ENCODE results near the gene NOSIP. TPM values are rescaled to one million over a fixed set of nuclear protein-coding genes. Genes with fewer than 3 reads are reported as not detected.
"Not testable (repeated sequence)": the region's sequence is repeated elsewhere in the genome, so short reads cannot be mapped to it uniquely, and the experiment has no call there.

NOSIP gene, protein sequence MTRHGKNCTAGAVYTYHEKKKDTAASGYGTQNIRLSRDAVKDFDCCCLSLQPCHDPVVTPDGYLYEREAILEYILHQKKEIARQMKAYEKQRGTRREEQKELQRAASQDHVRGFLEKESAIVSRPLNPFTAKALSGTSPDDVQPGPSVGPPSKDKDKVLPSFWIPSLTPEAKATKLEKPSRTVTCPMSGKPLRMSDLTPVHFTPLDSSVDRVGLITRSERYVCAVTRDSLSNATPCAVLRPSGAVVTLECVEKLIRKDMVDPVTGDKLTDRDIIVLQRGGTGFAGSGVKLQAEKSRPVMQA
- total RNA-seq: 34.5 TPM
- long read RNA-seq, transcript NOSIP-204 (9 exons, 1,005 nt): major isoform, 8 of 24 reads
- long read RNA-seq, partial matches to known transcripts: 7 of 24 reads
- long read RNA-seq, other reads (novel, unspliced or antisense): 4 of 24 reads

DNA sequence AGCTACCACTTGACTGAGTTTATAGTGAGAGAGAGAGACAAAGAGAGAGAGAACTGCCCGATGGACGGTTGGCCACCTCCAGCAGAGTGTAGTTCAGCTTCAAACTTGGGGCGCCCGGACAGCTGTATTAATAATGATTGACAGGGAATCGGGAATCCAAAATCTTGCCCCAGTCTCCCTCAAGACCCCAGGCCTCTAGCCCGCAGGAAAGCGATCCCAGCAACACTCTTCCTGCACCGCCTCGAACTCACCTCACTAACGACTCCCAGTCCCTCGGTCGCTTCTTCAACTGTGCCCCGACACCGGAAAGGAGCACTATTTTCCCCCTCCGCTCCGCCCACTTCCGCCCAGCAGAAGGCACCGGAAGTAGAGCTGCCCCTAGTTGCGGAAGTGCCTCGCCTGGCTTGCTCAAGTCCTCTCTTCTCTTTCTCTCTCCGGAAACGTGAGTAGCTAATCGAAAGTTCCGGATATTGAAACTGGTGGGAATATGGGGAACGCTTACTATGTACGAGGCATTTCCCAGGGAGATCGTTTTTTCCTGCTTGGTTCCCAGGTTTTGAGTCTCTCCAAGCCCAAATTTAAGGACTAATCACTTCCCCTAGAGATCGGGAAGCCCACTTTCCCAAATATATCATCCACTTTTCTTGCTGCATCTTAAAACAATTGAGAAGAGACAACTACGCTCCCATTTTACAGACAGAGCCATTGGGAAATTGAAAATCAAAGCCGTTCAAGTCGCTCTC, at the start of gene NOSIP:
Gene NOSIP (minus strand): TSS at position 293 of the 743 bp plus-strand sequence. CDS start 19,865 bp downstream, outside the sequence.
- peak; percentile 96 for DNase-seq (ENCODE audit: low spot score)
- intact Hi-C loops (cut with DNase I): no loop called here

DNA sequence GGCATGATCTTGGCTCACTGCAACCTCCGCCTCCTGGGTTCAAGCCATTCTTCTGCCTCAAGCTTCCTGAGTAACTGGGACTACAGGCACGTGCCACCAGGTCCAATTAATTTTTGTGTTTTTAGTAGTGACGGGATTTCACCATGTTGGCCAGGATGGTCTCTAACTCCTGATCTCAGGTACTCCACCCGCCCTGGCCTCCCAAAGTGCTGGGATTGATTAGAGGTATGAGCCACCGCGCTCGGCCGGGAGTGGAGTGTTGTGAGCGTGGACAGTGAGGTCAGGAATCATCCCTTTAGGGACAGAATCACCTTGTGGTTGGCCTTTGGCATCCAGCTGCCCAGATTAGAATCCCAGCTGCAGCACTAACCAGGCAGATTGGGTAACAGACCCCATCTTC, 49.3 kb upstream of the NOSIP start:
- no peak for DNase-seq (ENCODE audit: low spot score)
- intact Hi-C loops (cut with DNase I): no loop called here

DNA sequence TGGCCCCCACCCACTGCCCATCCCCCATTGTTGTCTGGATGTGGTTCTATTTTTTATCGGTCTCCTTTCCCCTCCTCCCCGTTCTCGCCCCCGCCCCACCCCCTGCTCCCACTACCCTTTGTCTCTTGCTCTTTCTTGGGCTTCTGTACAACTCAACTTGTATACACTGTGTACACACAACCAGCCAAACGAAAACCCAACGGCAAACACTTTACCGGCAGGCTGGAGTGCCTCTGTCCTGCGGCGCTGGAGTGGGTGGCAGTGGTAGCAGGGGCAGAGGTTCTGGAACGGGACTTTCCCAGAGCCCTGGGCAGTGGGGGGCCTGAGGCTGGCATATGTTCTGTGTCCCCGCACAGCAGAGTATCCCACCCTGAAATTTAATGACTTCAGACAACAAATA, 45.9 kb upstream of the NOSIP start:
- no peak for DNase-seq (ENCODE audit: low spot score)
- intact Hi-C loops (cut with DNase I): no loop called here

DNA sequence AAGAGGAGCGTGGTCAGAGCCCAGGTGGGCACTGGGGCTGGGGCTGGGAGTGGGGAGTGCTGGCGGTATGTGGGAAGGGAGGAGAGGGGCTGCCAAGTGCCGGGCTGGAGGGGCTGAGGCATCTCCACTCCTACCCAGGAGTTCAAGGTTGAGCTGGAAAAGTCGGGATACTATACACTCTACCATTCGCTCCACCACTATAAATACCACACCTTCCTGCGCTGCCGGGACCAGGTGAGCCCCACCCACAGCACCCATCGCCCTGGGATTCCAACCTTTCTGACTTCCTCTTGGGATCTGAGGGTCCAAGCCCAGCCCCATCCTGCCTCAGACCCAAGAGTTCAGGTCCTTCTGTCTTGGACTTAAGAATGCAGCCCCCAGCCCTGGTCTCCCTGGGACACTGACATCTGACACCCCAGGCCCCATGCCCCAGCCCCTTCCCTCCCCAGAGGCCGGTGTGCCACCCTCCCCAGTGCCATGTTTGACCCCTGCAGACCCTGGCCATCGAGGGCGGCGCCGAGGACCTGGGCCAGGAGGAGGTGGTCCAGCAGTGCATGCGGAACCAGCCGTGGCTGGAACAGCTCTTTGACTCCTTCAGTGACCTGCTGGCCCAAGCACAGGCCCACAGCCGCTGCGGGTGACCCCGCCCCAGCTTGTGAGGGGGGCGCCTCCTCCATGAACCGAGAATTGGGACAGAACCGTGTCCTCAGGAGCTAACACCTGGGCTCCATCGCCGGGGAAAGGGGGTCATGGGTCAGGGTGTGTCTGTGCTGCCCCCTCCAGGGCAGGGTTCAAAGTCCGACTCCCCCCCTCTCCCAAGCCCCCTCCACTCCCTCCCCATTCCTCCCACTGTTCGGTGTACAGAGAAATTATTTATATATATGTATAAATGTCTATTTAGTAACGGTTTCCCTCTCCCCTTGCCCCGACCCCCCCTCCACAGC, 44.9 kb upstream of the NOSIP start:
- DNase-seq (ENCODE audit: low spot score): no peak
- intact Hi-C loops (cut with DNase I): no loop called here

DNA sequence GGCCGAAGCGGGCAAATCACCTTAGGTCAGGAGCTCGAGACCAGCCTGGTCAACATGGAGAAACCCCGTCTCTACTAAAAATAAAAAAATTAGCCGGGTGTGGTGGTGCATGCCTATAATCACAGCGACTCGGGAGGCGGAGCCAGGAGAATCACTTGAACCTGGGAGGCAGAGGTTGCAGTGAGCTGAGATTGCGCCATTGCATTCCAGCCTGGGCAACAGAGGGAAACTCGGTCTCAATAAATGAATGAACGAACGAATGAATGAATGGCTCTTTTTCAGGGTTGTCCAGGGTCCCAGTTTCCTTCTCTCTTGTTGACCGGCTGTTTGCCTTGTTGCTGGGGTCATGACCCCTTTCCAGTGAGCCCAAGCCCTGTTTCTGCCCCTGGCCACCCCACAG, 37.5 kb upstream of the NOSIP start:
- DNase-seq (ENCODE audit: low spot score); intact Hi-C loops (cut with DNase I): not testable (repeated sequence)

DNA sequence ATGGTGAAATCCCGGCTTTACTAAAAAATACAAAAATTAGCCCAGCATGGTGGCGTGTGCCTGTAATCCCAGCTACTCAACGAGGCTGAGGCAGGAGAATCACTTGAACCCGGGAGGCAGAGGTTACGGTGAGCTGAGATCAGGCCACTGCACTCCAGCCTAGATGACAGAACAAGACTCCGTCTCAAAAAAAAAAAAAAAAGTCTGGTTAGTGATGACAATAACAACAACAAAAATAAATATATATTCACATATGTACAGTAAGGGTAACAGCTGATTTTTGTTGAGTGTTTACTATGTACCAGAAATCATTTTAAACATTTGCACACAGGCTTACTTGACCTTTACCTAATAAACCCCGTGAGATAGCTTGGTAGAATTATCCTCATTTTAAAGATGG, 36.6 kb upstream of the NOSIP start:
- DNase-seq (ENCODE audit: low spot score): no peak
- intact Hi-C loops (cut with DNase I): no loop called here

DNA sequence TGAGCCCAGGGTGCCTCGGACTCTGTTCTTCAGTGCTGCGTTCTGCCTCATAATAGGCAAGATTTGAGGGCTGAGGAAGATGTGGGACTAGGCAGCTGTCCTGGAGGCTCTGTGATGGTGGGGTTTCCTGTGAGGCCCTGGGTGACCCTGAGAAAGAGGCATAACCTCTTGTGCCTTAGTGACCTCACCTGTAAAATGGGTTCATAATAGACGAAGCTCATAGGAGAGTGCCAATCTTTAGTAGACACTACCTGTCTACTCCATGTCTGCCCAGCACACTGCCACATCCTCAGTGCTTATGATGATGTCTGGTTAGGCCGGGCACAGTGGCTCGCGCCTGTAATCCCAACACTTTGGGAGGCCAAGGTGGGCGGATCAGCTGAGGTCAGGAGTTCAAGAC, 36.2 kb upstream of the NOSIP start:
- no peak for DNase-seq (ENCODE audit: low spot score)
- intact Hi-C loops (cut with DNase I): no loop called here

DNA sequence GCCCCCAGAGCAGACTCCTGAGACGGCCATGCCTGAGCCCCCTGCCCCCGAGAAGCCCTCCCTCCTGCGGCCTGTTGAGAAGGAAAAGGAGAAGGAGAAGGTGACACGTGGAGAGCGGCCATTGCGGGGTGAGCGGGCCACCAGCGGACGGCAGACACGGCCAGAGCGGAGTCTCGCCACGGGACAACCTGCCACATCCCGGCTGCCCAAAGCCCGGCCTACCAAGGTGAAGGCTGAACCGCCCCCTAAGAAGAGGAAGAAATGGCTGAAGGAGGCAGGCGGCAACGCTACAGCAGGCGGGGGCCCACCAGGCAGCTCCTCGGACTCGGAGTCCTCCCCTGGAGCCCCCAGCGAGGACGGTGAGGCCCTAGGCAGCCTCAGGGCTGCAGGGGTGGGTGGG, 35.5 kb upstream of the NOSIP start:
- intact Hi-C loops (cut with DNase I): no loop called here
- DNase-seq (ENCODE audit: low spot score): no peak

DNA sequence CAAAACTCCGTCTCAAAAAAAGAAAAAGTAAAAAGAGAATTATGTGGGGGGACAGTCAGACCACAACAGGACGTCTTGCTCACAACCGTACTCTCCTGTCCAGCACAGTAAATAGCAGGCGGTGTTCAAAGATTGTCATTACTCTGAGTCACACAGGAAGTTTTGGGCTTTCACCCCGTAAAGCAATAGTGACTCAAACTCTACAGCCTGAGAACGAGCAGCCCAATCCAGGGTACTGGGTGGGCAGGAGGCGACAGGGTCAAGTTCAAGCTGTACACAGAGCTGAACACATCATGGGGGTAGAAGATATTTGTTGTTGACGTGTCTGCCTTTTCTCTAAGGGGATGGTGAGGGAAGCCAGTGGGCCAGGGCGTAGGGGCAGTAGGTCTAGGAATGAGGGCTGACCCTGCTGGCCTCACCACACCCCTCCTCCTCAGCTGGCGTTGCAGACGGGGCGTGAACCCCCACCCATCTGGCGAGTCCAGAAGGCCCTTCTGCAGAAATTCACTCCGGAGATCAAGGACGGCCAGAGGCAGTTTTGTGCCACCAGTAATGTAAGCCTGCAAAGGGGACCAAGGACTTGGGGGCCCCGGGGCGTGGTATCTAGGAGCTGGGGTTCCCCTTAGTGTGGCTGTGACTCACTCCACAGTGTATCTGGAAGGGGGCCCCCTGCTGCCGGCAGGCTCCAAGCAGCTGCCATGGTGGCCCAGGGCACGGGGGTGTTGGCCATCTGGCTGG, 33.9 kb upstream of the NOSIP start:
- intact Hi-C loops (cut with DNase I): no loop called here
- no peak for DNase-seq (ENCODE audit: low spot score)

DNA sequence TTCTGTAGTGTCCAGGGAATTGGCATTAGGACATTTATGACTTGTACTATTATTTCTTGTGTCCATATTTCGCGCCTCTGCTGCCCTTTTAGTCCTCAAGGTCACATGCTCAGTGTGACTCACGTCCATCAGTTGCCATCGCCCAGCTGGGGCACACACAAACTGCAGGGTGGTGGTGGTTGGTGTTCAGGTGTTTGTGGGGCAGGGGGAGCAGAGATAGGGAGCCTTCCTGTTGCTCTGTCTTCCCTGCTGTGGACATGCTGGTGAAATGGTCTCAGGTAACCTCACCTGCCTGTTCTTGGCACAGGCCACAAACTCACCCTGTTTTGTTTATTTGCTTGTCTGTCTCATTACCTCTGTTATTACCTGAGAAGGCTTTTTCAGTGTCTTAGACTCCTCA, 33.0 kb upstream of the NOSIP start:
- intact Hi-C loops (cut with DNase I): no loop called here
- no peak for DNase-seq (ENCODE audit: low spot score)

DNA sequence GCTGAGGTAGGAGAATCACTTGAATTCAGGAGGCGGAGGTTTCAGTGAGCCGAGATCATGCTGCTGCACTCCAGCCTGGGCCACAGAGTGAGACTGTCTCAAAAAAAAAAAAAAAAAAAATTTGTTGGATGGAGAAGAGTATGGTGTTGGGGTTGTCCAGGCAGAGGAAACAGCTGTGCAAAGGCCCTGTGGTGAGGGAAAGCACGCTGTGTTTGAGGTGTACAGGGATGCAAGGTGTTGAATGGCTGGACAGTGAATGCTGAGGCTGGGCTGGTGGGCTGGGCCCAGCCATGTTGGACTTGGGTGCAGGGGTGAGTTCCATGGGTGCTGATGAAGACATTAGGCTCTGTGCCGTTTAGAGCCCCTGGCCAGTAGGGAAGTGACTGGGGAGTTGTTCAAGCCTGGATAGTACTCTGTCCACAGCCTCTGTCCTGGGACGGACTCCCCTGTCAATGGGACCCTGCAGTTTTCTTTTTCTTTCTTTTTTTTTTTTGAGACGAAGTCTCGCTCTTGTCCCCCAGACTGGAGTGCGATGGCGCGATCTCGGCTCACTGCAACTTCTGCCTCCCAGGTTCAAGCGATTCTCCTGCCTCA, 29.2 kb upstream of the NOSIP start:
- intact Hi-C loops (cut with DNase I): no loop called here
- no peak for DNase-seq (ENCODE audit: low spot score)

DNA sequence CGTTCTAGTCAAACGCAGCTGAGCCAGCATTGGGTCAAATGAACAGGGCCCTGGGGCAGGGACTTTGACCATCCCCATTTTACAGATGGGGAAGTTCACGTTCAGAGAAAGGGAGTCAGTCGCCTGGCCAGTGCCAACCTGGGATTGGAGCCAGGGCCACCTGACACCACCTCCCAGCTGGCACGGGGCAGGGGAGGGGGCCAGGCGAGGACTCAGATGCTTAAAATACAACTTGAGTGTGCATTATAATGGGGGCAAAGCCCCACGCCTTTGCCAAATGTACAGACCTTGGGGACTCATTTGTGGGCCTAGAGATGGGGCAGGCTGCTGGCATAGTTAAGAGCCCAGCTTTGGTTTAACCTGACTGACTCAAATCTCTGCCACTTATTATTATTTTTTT, 25.2 kb upstream of the NOSIP start:
- no peak for DNase-seq (ENCODE audit: low spot score)
- intact Hi-C loops (cut with DNase I): no loop called here

DNA sequence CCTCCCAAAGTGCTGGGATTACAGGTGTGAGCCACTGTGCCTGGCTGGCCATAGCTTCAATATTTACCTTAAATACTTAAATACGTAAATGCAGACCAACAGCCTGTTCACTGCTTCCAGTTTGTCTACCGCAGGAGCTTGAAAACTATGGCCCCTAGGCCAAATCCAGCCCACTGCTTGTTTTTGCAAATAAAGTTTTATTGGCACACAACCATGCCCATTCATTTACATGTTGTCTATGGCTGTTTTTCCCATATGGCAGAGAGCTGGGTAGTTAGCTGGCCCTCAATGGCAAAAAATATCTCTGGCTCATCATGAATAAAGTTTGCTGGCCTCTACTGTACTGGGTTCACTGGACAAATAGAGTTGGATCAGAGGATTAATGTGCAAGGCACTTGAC, 22.4 kb upstream of the NOSIP start:
- intact Hi-C loops (cut with DNase I): no loop called here
- DNase-seq (ENCODE audit: low spot score): no peak

DNA sequence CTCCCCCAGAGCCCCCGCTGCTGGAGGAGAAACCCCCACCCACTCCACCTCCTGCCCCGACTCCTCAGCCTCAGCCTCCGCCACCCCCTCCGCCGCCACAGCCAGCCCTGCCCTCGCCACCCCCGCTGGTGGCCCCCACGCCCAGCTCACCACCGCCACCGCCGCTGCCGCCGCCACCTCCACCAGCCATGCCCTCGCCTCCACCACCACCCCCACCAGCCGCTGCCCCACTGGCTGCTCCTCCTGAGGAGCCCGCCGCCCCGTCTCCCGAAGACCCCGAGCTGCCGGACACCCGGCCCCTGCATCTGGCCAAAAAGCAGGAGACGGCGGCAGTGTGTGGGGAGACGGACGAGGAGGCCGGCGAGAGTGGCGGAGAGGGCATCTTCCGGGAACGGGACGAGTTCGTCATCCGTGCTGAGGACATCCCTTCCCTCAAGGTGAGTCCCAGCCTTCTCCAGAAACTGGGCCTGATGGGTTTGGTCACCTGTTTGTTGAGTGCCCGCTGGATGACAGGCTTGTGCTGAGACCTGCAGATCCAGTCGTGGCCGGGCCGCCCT, 21.2 kb upstream of the NOSIP start:
- no peak for DNase-seq (ENCODE audit: low spot score)

DNA sequence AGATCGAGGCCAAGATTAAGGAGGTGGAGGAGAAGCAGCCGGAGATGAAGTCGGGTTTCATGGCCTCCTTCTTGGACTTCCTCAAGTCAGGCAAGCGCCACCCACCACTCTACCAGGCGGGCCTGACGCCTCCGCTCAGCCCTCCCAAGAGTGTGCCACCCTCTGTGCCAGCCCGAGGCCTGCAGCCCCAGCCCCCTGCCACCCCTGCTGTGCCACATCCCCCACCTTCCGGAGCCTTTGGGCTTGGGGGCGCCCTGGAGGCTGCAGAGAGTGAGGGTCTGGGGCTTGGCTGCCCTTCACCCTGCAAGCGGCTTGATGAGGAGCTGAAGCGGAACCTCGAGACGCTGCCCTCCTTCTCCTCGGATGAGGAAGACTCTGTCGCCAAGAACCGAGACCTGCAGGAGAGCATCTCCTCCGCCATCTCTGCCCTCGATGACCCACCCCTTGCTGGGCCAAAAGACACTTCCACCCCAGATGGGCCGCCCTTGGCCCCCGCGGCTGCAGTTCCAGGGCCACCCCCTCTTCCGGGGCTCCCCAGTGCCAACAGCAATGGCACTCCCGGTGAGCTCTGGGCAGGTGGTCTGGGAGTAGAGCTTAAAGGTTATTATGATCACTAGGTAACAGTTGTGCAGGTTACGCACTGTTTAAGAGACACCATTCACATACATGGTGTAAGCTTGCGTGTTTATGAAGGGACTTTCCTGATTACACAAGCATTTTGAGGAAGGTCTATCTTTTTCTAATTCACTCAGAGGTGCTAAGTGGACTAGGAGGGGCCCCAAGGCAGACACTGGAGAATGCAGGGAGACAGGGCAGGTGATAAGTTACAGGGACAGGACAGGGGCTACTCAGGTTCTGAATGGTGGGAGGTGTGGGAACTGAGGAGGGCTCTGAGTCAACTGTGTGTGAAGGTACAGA, 19.3 kb upstream of the NOSIP start:
- no peak for DNase-seq (ENCODE audit: low spot score)
- intact Hi-C loops (cut with DNase I): no loop called here

More for the DNA sequence above, 21.2 kb upstream of the NOSIP start:
- intact Hi-C loops (cut with DNase I): no loop called here

DNA sequence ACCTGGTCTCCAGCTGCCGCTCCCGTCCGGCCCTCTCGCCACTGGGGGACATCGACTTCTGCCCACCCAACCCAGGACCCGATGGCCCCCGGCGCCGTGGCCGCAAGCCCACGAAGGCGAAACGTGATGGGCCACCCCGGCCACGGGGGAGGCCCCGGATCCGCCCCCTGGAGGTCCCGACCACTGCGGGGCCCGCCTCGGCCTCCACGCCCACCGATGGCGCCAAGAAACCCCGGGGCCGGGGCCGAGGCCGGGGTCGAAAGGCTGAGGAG, 17.3 kb upstream of the NOSIP start:
- intact Hi-C loops (cut with DNase I): no loop called here
- no peak for DNase-seq (ENCODE audit: low spot score)

DNA sequence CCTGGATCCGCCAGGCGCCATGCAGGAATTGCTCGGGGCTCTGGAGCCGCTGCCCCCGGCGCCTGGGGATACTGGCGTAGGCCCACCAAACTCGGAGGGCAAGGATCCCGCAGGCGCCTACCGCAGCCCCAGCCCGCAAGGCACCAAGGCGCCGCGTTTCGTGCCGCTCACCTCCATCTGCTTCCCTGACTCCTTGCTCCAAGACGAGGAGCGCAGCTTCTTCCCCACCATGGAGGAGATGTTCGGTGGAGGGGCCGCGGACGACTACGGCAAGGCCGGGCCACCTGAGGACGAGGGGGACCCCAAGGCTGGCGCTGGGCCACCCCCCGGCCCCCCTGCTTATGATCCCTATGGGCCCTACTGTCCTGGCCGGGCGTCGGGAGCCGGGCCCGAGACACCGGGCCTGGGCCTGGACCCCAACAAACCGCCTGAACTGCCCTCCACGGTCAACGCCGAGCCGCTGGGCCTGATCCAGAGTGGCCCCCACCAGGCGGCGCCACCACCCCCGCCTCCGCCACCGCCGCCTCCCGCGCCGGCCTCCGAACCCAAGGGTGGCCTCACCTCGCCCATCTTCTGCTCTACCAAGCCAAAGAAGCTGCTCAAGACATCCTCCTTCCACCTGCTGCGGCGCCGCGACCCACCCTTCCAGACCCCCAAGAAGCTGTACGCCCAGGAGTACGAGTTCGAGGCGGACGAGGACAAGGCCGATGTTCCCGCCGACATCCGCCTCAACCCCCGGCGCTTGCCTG, 16.8 kb upstream of the NOSIP start:
- intact Hi-C loops (cut with DNase I): no loop called here
- DNase-seq (ENCODE audit: low spot score): no peak
